ENCODE results near the gene HNF4A.

Gene HNF4A

DNA sequence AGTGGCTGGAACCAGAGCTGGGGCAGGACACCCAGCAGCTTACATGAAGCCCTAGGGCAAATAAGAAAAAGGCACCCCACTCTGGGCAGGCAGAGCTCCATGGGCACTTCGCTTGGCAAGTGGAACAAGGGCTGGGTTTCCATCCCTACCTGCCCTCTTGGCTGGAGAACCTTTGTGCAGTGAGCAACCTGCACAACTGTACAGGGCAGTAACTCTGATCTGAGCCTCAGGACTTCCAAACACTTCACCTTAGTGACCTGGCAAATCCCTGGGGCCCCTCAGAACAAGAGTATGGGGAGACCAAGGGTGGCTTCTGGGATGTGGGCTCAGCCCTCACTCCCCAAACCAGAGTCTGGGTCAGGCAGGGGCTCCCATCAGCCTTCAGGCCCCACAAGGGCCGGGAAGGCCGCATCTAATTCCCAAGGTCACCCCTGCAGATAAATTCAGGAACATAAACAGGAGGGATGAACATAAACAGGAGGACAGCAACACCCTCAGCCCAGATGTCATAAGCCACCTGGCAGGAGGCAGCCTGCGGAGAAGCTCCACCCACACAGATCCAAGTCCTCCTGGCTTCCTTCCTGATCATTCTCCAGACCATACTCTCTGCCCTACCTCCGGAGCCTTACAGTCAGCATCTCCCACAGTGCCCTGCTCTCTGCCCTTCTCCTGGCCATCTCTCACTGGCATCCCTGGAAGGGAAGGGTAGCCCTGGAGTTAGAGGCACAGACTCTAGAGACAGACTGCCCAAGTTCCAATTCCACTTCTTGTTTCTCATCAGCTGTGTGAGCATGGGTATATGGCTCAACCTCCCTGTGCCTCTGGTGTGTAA lies 37.5 kb downstream of the HNF4A start:
- Histone ChIP-seq H3K4me3 (ENCODE audit: low read depth, low read length) (no peak overlapping the region), H3K4me1 (no peaks in the 10 kb centered on the region), H3K36me3 (ENCODE audit: control insufficient read depth, insufficient read depth, low read length) (no peaks in the 10 kb centered on the region), H3K4me2 (ENCODE audit: low read length) (no peak overlapping the region), H3K27ac (no peak overlapping the region), H3K9ac (no peak overlapping the region), H2AFZ (no peak overlapping the region), H3K27me3 (ENCODE audit: control insufficient read depth, insufficient read depth, low read length) (no peaks in the 10 kb centered on the region), H3K9me3 (ENCODE audit: control insufficient read depth, low read length) (no peaks in the 10 kb centered on the region), H3K79me2 (no peaks in the 10 kb centered on the region)
- TF ChIP-seq, protein P1, sequence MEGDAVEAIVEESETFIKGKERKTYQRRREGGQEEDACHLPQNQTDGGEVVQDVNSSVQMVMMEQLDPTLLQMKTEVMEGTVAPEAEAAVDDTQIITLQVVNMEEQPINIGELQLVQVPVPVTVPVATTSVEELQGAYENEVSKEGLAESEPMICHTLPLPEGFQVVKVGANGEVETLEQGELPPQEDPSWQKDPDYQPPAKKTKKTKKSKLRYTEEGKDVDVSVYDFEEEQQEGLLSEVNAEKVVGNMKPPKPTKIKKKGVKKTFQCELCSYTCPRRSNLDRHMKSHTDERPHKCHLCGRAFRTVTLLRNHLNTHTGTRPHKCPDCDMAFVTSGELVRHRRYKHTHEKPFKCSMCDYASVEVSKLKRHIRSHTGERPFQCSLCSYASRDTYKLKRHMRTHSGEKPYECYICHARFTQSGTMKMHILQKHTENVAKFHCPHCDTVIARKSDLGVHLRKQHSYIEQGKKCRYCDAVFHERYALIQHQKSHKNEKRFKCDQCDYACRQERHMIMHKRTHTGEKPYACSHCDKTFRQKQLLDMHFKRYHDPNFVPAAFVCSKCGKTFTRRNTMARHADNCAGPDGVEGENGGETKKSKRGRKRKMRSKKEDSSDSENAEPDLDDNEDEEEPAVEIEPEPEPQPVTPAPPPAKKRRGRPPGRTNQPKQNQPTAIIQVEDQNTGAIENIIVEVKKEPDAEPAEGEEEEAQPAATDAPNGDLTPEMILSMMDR (IDR thresholded peaks at IDR 0.05), result no peak

DNA sequence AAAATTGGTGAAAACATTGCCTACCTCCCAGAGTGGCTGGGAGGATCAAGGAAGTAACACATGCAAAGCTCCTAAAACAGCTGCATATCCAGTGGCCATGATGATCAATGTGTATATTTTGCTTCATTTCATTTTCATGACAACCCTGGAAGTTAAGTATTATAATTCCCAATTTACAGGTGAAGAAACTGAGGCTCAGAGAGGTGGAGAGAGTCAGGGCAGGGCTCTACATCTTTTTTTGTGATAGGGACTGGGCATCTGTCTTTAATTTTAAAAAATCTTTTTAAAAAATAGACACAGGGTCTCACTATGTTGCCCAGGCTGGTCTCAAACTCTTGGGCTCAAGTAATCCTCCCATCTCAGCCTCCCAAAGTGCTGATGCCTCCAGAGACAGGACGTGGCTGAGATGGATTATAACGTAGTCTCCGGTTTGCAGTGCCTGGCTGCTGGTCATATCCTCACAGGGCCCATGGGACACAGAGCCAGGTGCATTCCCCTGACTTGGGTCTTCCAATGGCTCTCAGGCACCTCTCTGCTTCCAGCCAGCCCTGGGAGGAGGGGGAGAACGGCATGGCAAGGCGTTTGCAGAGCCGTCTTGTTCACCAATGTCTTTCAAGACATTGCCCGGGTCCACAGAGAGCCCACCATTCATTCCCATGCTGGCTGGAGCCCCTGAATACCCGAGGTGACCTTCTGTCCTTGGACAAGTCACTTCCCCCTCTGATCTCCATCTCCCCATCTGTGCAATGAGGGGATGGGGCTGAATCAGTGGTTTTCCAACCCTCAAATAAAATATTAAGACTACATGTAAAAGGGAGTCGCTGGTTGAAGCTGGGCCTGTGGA lies 38.3 kb downstream of the HNF4A start:
- TF ChIP-seq, protein P1 (IDR thresholded peaks at IDR 0.05), result no peak
- Histone ChIP-seq H3K4me2 (ENCODE audit: low read length) (no peak overlapping the region), H3K79me2 (no peaks in the 10 kb centered on the region), H3K4me3 (ENCODE audit: low read depth, low read length) (no peak overlapping the region), H3K9me3 (ENCODE audit: control insufficient read depth, low read length) (no peaks in the 10 kb centered on the region), H3K4me1 (no peaks in the 10 kb centered on the region), H2AFZ (no peak overlapping the region), H3K27me3 (ENCODE audit: control insufficient read depth, insufficient read depth, low read length) (no peaks in the 10 kb centered on the region), H3K9ac (no peak overlapping the region), H3K36me3 (ENCODE audit: control insufficient read depth, insufficient read depth, low read length) (no peaks in the 10 kb centered on the region), H3K27ac (no peak overlapping the region)

DNA sequence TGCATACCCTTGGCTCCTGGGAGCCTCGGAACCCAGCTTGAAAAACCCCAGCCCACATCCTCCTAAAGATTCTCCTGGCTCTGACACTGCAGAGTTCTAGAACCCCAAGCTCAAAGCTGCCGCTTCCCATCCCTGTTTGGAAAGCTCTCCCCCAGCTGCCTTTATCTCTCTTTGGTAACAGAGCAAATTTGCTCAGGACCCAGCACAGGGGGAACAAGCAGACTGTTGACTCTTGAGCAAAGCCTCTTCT lies 38.9 kb downstream of the HNF4A start:
- Histone ChIP-seq H3K4me3 (ENCODE audit: low read depth, low read length) (no peak overlapping the region), H3K27me3 (ENCODE audit: control insufficient read depth, insufficient read depth, low read length) (no peaks in the 10 kb centered on the region), H3K4me2 (ENCODE audit: low read length) (no peak overlapping the region), H3K27ac (no peak overlapping the region), H3K9ac (no peak overlapping the region), H3K4me1 (no peaks in the 10 kb centered on the region), H2AFZ (no peak overlapping the region), H3K36me3 (ENCODE audit: control insufficient read depth, insufficient read depth, low read length) (no peaks in the 10 kb centered on the region), H3K79me2 (no peaks in the 10 kb centered on the region), H3K9me3 (ENCODE audit: control insufficient read depth, low read length) (no peaks in the 10 kb centered on the region)
- TF ChIP-seq, protein P1 (IDR thresholded peaks at IDR 0.05), result no peak

DNA sequence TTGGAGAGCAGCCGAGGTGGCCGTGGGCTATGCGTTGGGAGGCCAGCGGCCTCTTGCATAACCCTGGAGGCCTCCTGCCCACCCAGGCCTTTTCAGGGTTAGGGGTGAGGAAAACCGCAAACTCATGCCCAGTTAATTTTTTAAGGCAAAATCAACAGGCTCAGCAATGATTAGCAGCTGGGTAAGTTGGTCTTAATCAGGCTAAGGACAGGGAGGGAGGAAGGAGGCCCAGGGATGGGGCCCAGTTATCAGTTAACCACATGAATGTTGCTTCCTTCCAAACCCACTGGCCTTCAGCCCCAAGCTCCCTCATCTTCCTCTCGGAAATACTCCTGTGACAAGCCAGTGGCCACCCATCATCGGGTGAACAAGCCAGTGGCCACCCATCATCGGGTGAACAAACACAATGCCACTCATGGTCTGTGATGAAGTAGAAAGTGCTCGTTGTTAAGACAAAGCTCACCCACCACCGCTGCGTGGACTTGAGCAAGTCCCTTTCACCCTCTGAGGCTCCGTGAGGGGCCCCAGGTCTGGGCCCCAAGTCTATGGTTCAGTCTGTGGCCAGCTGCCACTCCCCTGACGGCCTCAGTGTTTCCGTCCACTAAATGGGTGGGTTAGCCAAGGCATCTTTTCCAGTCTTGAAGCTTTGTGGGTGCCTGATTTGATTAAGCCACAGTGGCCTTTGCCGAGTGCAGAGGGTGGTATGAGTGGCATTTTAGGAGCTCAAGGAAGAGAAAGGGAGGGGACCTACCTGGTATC lies 39.4 kb downstream of the HNF4A start:
- H3K4me3 ChIP-seq (ENCODE audit: low read depth, low read length), result no peak overlapping the region
- no peaks in the 10 kb centered on the region for H3K36me3 ChIP-seq (ENCODE audit: control insufficient read depth, insufficient read depth, low read length)
- H3K27me3 ChIP-seq (ENCODE audit: control insufficient read depth, insufficient read depth, low read length), result no peaks in the 10 kb centered on the region
- H3K27ac ChIP-seq, result no peak overlapping the region
- no peak overlapping the region for H3K4me2 ChIP-seq (ENCODE audit: low read length)
- H2AFZ ChIP-seq, result no peak overlapping the region
- no peak overlapping the region for H3K9ac ChIP-seq
- TF ChIP-seq, protein P1 (IDR thresholded peaks at IDR 0.05), result no peak
- H3K79me2 ChIP-seq, result no peaks in the 10 kb centered on the region
- no peaks in the 10 kb centered on the region for H3K4me1 ChIP-seq
- H3K9me3 ChIP-seq (ENCODE audit: control insufficient read depth, low read length), result no peaks in the 10 kb centered on the region
